Measurements from ENCODE around the gene FSHR. TPM values are rescaled to one million over a fixed set of nuclear protein-coding genes. Genes with fewer than 3 reads are reported as not detected.

The FSHR gene
- total RNA-seq, 1 donor from 2014 or later: not detected

GRCh38 chr2:49067971-49068370, 86.3 kb downstream of the FSHR start:
- Mint-ChIP-seq H3K36me3 (ENCODE audit: low read depth, unreplicated experiment) (no peaks in the 10 kb centered on the region), H3K4me3 (ENCODE audit: unreplicated experiment) (no peak overlapping the region), H3K27me3 (ENCODE audit: unreplicated experiment) (no peaks in the 10 kb centered on the region), H3K27ac (ENCODE audit: unreplicated experiment) (no peak overlapping the region), H3K4me1 (ENCODE audit: unreplicated experiment) (no peaks in the 10 kb centered on the region), H3K9me3 (ENCODE audit: unreplicated experiment) (no peaks in the 10 kb centered on the region)
- no peak for TF ChIP-seq CTCF (IDR thresholded peaks at IDR 0.05; ENCODE audit: unreplicated experiment)
- DNase-seq (ENCODE audit: low spot score): no peak

GRCh38 chr2:49053156-49053555, 101.2 kb downstream of the FSHR start:
- H3K4me3 Mint-ChIP-seq (ENCODE audit: unreplicated experiment): no peak overlapping the region
- H3K27ac Mint-ChIP-seq (ENCODE audit: unreplicated experiment): no peak overlapping the region
- no peaks in the 10 kb centered on the region for H3K36me3 Mint-ChIP-seq (ENCODE audit: low read depth, unreplicated experiment)
- no peaks in the 10 kb centered on the region for H3K4me1 Mint-ChIP-seq (ENCODE audit: unreplicated experiment)
- DNase-seq (ENCODE audit: low spot score): no peak
- H3K27me3 Mint-ChIP-seq (ENCODE audit: unreplicated experiment): no peaks in the 10 kb centered on the region
- H3K9me3 Mint-ChIP-seq (ENCODE audit: unreplicated experiment): no peaks in the 10 kb centered on the region
- no peak for TF ChIP-seq CTCF (IDR thresholded peaks at IDR 0.05; ENCODE audit: unreplicated experiment)

GRCh38 chr2:49050265-49050664, 104.0 kb downstream of the FSHR start:
- Mint-ChIP-seq H3K27ac (ENCODE audit: unreplicated experiment) (no peak overlapping the region), H3K27me3 (ENCODE audit: unreplicated experiment) (no peaks in the 10 kb centered on the region), H3K36me3 (ENCODE audit: low read depth, unreplicated experiment) (no peaks in the 10 kb centered on the region), H3K4me3 (ENCODE audit: unreplicated experiment) (no peak overlapping the region), H3K9me3 (ENCODE audit: unreplicated experiment) (no peaks in the 10 kb centered on the region), H3K4me1 (ENCODE audit: unreplicated experiment) (no peaks in the 10 kb centered on the region)
- no peak for DNase-seq (ENCODE audit: low spot score)
- no peak for TF ChIP-seq CTCF (IDR thresholded peaks at IDR 0.05; ENCODE audit: unreplicated experiment)

- no peaks in the 10 kb centered on the region for H3K9me3 Mint-ChIP-seq (ENCODE audit: unreplicated experiment)
- no peak for DNase-seq (ENCODE audit: low spot score)
- no peaks in the 10 kb centered on the region for H3K27me3 Mint-ChIP-seq (ENCODE audit: unreplicated experiment)
- TF ChIP-seq CTCF (IDR thresholded peaks at IDR 0.05; ENCODE audit: unreplicated experiment): no peak
- H3K4me1 Mint-ChIP-seq (ENCODE audit: unreplicated experiment): peaks cover 2% of the 10 kb centered on the region
- H3K36me3 Mint-ChIP-seq (ENCODE audit: low read depth, unreplicated experiment): no peaks in the 10 kb centered on the region
- H3K4me3 Mint-ChIP-seq (ENCODE audit: unreplicated experiment): no peak overlapping the region
- H3K27ac Mint-ChIP-seq (ENCODE audit: unreplicated experiment): no peak overlapping the region
Measured at GRCh38 chr2:49049161-49049560, 105.2 kb downstream of the FSHR start.

- H3K36me3 Mint-ChIP-seq (ENCODE audit: low read depth, unreplicated experiment): no peaks in the 10 kb centered on the region
- no peak for TF ChIP-seq CTCF (IDR thresholded peaks at IDR 0.05; ENCODE audit: unreplicated experiment)
- peaks cover 18% of the 10 kb centered on the region for H3K4me1 Mint-ChIP-seq (ENCODE audit: unreplicated experiment)
- no peak overlapping the region for H3K4me3 Mint-ChIP-seq (ENCODE audit: unreplicated experiment)
- H3K9me3 Mint-ChIP-seq (ENCODE audit: unreplicated experiment): no peaks in the 10 kb centered on the region
- no peak overlapping the region for H3K27ac Mint-ChIP-seq (ENCODE audit: unreplicated experiment)
- no peak for DNase-seq (ENCODE audit: low spot score)
- H3K27me3 Mint-ChIP-seq (ENCODE audit: unreplicated experiment): no peaks in the 10 kb centered on the region
Measured at GRCh38 chr2:49045083-49045482, 109.2 kb downstream of the FSHR start.

Measured in endothelial cell (in vitro differentiated cells).